ENCODE measurements around the gene CDC37.
A peak's percentile ranks its signal among the peaks of the same experiment; 100 is the strongest.

CDC37 gene

GRCh38 chr19:10403137-10404021 lies at the start of gene CDC37:
CDC37 (minus strand) TSS chr19:10403542; CDS start chr19:10403479, 63 bp downstream.
- DNase-seq, result peak; percentile 98

GRCh38 chr19:10450853-10451609 lies 47.7 kb upstream of the CDC37 start:
- DNase-seq, result no peak

- DNase-seq, result no peak
Measured at GRCh38 chr19:10450191-10450852, 47.0 kb upstream of the CDC37 start.

- DNase-seq, result no peak
Measured at GRCh38 chr19:10449037-10449436, 45.7 kb upstream of the CDC37 start.

- no peak for DNase-seq
Measured at GRCh38 chr19:10442698-10443097, 39.4 kb upstream of the CDC37 start.

GRCh38 chr19:10439588-10439987 lies 36.2 kb upstream of the CDC37 start:
- DNase-seq, result no peak

- DNase-seq, result no peak
Measured at GRCh38 chr19:10433131-10433536, 29.8 kb upstream of the CDC37 start.

GRCh38 chr19:10432736-10433130 lies 29.4 kb upstream of the CDC37 start:
- no peak for DNase-seq

- peak; percentile 78 for DNase-seq
Measured at GRCh38 chr19:10431943-10432735, 28.8 kb upstream of the CDC37 start.

- peak; percentile 43 for DNase-seq
Measured at GRCh38 chr19:10431254-10431942, 28.1 kb upstream of the CDC37 start.

- DNase-seq, result no peak
Measured at GRCh38 chr19:10430505-10431253, 27.3 kb upstream of the CDC37 start.

- no peak for DNase-seq
Measured at GRCh38 chr19:10428996-10429381, 25.6 kb upstream of the CDC37 start.

GRCh38 chr19:10427169-10427568 lies 23.8 kb upstream of the CDC37 start:
- no peak for DNase-seq

- peak; percentile 80 for DNase-seq
Measured at GRCh38 chr19:10424011-10424637, 20.8 kb upstream of the CDC37 start.

GRCh38 chr19:10422846-10423245 lies 19.5 kb upstream of the CDC37 start:
- DNase-seq, result no peak

GRCh38 chr19:10422046-10422461 lies 18.7 kb upstream of the CDC37 start:
- DNase-seq, result no peak

- DNase-seq, result no peak
Measured at GRCh38 chr19:10421240-10422045, 18.1 kb upstream of the CDC37 start.

GRCh38 chr19:10420444-10421239 lies 17.3 kb upstream of the CDC37 start, which contains the start of gene PDE4A:
PDE4A (plus strand) TSS chr19:10420538; CDS start chr19:10420765, 227 bp downstream.
- peak; percentile 46 for DNase-seq
